GM12873 (cell line): ENCODE results near the gene CDH23.

ENCODE experiments used
- CTCF ChIP-seq: IDR thresholded peaks from 2 replicates; pipeline ENCODE4 v1.5.1; 2012; ENCODE audit warnings: low read depth, mild to moderate bottlenecking, moderate library complexity, low read length, control low read depth; ENCODE audit not compliant: insufficient read depth; ENCODE audit errors: missing control alignments

The CDH23 gene

GRCh38 chr10:71572962-71573361 lies 176.2 kb downstream of the CDH23 start:
- TF ChIP-seq CTCF, result no peak

GRCh38 chr10:71573562-71574518 lies 177.1 kb downstream of the CDH23 start:
- no peak for TF ChIP-seq CTCF

GRCh38 chr10:71575451-71575850 lies 178.7 kb downstream of the CDH23 start:
- no peak for TF ChIP-seq CTCF

- TF ChIP-seq CTCF, result no peak
These were observed 179.4 kb downstream of the CDH23 start for GRCh38 chr10:71575934-71576801.

- TF ChIP-seq CTCF, result no peak
These were observed 180.1 kb downstream of the CDH23 start for GRCh38 chr10:71576842-71577241.

- no peak for TF ChIP-seq CTCF
These were observed 180.6 kb downstream of the CDH23 start for GRCh38 chr10:71577345-71577744.

GRCh38 chr10:71578069-71578468 lies 181.3 kb downstream of the CDH23 start:
- no peak for TF ChIP-seq CTCF
